ENCODE measurements around the gene KLHL14.
"Not testable (repeated sequence)": the region's sequence is repeated elsewhere in the genome, so short reads cannot be mapped to it uniquely, and the experiment has no call there.

Gene KLHL14, protein sequence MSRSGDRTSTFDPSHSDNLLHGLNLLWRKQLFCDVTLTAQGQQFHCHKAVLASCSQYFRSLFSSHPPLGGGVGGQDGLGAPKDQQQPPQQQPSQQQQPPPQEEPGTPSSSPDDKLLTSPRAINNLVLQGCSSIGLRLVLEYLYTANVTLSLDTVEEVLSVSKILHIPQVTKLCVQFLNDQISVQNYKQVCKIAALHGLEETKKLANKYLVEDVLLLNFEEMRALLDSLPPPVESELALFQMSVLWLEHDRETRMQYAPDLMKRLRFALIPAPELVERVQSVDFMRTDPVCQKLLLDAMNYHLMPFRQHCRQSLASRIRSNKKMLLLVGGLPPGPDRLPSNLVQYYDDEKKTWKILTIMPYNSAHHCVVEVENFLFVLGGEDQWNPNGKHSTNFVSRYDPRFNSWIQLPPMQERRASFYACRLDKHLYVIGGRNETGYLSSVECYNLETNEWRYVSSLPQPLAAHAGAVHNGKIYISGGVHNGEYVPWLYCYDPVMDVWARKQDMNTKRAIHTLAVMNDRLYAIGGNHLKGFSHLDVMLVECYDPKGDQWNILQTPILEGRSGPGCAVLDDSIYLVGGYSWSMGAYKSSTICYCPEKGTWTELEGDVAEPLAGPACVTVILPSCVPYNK

DNA sequence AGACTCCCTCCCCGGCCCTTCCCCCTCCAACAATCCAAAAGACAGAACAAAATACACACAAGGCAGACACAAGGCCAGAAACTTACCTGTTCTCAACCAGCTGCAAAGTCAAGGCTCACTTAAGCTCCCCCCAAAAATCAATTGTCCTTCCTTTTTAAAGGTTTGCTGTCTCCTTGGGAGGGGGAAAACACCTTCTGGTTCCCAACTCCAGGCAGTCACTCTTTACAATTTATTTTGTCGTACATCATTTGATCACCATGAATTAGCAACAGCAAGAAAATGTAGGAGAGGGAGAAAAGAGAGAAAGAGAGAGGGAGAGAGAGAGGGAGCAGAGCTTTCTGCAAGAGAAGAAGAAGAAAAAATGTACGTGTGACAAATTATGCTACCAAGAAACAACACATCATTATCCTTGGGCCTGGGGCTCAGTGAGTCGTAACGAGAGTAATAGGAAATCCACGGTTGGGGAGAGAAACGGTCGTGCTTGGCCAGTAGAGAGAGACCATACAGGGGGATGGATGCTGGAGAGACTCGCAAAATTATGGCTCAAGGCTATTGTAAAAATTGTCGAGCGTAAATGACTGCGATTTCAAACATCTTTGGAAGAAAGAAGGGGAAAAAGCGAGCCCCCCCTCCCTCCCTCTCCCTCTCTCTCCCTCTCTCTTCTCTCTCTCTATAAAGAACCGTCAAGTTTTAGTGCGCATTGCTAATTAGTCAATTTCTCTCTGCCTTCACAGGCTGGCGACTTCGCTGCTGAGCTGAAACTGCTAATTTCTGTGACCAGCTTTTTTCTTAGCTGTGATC is at the start of gene KLHL14:
Gene KLHL14 (minus strand): TSS at position 443 of the 801 bp plus-strand sequence. CDS start 2,432 bp downstream, outside the sequence.
- DNase-seq (ENCODE audit: low read depth in 2 of 2): no peak

DNA sequence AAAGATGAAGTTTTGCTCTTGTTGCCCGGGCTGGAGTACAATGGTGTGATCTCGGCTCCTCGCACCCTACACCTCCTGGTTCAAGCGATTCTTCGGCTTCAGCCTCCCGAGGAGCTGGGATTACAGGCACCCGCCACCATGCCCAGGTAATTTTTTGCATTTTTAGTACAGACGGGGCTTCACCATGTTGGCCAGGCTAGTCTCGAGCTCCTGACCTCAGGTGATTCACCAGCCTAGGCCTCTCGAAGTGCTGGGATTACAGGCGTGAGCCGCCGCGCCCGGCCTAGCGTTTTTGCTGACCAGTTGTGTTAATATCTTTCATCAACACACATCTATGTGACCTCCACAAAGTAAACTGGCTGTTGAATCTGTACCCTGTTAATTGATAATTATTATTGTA is 49.4 kb upstream of the KLHL14 start:
- no peak for DNase-seq (ENCODE audit: low read depth in 2 of 2)

DNA sequence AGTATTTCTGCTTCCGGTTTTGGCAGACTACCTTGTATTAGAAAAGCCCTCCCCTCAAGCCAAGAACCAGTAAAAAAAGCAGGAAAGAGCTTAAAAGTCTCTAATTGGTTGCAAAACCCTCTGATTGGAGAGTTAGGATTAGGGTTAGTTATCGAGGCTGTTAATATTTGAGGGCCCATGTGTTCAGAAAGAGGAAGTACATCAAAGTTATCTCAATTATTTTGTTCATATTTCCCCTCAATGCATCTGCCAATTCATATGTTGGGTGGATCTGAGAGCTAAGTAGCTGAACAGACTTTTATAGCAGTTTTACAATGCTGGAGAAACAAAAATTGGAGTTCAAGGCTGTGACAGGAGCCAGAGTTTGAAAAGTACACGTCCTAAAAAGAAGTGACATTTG is 43.1 kb upstream of the KLHL14 start:
- no peak for DNase-seq (ENCODE audit: low read depth in 2 of 2)

DNA sequence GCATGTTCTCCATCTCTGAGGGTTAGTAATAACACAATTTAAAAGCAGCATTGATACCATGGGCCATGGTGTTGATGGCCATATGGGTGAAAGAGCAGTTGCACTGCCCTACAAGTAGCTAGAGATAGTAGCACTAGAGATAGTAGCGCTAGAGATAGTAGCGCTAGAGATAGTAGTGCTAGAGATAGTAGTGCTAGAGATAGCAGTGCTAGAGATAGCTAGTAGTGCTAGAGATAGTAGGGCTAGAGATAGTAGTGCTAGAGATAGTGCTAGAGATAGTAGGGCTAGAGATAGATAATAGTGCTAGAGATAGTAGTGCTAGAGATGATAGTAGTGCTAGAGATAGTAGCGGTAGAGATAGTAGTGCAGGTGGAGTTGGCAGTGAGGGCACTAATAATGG is 39.5 kb upstream of the KLHL14 start:
- DNase-seq (ENCODE audit: low read depth in 2 of 2): no peak

DNA sequence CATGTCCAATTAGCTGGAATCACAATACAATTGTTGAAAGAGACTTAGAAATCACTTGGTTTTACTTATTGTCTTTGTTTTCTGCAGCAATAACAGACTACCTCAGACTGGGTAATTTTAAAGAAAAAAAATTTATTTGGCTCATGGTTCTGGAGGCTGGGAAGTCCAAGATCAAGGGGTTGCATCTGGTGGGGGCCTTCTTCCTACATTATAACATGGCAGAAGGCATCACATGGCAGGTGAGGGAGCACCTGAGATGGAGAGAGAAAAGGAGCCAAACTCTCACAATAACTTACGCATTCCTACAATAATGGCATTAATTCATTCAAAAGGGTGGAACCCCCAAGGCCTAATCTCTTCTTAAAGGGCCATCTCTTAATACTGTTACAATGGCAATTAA is 37.5 kb upstream of the KLHL14 start:
- DNase-seq (ENCODE audit: low read depth in 2 of 2): no peak

DNA sequence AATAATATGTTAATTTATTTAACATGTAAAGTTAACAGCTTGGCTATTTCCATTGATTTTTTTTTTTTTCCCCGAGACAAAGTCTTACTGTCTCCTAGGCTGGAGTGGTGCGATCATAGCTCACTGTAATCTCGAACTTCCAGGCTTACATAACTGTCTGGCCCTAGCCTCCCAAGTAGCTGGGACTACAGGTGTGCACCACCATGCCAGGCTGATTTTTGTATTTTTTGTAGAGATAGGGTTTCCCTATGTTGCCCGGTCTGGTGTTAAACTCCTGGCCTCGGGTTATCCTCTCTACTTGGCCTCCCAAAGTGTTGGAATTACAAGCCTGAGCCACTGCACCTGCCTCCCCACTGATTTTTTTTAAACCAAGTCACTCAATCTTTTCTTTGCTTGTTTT is 32.5 kb upstream of the KLHL14 start:
- no peak for DNase-seq (ENCODE audit: low read depth in 2 of 2)

DNA sequence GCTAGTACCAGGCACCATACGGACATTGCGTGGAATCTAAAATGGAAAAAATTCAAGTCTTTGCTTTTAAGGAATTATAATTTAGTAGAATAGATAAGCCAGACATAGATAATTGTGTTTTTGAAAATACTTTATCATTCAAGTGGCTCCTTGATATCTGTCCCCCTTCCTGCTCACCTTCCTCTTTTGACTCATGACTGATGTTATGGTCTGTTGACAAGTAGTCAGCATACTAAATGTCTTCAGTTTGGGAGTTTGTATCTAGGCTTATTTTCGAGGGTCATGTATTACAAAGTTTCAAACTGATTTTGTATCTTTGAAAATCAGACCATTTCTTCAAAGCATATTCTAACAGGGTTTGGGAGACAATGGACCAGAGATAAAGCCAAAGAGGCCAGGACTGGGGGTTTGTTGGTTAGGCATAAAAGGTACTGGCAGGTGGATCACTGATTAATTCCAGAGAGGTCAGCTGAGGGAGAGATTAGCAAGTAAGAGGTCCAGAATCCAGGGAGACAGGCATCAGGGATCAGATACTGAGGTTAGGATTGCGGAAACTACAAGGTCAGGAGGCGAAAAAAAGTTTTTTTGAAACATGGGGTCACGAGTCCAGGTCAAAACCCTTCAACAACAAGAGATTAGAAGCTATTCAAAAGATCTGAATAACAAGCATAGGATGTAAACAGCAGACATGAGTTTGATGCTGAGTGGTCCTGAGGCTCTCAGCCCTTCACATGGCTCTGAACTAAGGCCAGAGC is 31.5 kb upstream of the KLHL14 start:
- DNase-seq (ENCODE audit: low read depth in 2 of 2): no peak

DNA sequence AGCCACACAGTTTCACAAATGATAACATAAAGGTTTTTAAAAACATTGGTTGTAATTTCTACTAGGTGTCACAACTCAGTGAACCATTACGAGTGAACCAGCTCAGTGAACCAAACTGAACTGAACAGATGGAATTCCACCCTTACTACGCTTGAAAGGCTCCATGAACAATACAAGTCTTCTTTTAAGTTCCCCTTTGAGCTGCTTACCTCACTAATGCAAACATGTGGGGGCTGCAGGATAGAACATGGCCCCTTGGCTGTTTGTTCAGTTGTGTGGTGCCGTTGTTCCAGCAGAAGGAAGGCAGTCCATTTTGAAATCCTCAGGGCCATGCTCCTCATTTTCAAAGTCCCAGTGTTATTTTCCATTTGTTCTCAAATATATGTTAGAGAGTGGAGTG is 30.7 kb upstream of the KLHL14 start:
- DNase-seq (ENCODE audit: low read depth in 2 of 2): no peak

DNA sequence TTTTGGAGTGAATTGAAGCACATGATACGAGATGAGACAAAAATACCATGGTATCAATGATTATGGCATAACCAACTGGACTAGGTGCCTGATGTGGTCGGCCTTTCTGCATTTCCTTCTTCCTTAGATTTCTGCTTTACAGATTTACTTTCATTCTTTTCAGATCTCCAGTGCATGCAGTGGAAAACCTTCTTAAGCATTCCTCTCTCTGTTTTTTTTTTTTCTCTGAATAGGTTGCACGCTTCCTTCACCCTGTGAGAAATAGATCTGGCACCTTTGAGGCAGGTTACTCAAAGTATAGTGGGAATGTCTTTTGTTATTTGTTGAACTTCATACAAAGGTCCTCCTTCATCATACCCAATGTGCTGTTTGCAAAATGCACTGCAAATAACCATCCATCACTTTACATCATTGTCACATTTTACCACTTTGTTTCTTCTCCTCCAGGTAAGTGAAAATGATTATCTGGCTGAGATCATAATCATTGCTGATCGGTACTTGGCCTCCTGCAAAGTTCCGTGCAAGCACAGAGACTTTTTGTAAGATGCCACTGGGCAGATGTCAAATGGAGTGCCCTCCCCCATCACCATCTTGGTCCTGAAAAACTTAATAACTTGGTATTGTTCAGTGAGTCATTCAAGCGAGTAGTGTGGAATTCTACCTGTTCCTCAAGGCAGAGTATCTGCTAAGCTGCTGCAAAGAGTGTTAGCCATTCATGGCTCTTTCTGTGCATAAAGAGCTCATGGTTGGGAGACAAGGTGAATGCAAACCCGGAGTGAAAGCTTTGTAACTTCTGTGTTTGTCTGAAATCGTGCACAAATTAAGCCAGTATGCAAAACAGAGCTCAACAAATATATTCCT is 30.0 kb upstream of the KLHL14 start:
- no peak for DNase-seq (ENCODE audit: low read depth in 2 of 2)

DNA sequence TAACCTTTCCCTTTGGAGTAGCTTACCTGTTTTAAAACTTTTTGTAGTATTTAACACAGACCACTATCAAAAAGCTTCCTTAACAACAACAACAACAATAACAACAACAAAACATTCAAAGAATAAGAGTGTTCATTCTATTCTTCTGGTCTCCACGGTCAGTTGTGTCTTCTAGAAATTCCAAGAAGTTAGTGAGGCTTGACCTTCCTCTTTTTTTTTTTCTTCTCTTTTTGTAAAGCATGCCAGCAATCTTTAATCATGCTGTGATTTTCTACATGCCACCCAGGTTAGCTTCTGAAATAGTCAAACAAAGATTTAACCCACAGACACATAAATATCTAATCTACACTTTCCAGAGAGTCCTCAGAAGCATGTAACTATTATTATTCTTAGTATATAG is 28.4 kb upstream of the KLHL14 start:
- DNase-seq (ENCODE audit: low read depth in 2 of 2): no peak

DNA sequence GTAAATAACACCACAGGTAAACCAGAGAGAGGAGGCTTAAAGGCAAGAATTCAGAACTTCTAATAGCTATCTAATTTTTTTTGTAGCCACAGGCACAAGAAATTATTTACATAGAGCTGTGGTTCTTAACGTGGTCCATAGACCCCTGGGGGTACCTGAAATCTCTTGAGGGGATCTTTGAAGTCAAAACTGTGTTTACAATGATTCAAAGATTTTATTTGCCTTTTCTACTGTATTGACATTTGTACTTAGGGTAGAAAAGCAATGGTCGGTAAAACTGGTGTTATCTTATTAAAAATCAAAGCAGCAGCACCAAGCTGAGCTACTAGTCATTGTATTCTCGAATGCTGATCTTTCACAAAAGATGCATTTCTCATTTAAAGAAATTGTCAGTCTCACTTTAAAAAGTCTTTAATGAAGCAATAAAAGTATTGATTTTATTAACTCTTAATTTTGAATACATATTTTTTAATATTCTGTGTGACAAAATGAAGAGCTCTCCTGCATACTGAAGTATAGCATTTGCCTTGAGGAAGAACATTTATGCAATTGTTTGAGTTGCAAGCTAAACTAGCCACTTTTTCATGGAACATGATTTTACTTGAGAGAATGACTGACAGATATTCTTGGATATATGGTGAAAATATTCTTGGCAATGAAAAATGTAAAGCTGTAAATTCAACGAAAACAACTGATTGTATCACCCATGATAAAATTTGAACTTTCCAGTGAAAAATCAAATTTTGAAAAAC is 25.6 kb upstream of the KLHL14 start:
- DNase-seq (ENCODE audit: low read depth in 2 of 2): no peak

DNA sequence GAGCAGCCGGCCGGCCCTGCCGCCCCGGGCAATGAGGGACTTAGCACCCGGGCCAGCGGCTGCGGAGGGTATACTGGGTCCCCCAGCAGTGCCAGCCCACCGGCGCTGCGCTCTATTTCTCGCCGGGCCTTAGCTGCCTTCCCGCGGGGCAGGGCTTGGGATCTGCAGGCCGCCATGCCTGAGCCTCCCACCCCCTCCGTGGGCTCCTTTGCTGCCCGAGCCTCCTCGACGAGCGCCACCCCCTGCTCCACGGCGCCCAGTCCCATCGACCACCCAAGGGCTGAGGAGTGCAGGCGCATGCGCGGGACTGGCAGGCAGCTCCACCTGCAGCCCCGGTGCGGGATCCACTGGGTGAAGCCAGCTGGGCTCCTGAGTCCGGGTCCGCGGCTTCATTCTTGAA is 21.8 kb upstream of the KLHL14 start:
- DNase-seq (ENCODE audit: low read depth in 2 of 2): not testable (repeated sequence)

DNA sequence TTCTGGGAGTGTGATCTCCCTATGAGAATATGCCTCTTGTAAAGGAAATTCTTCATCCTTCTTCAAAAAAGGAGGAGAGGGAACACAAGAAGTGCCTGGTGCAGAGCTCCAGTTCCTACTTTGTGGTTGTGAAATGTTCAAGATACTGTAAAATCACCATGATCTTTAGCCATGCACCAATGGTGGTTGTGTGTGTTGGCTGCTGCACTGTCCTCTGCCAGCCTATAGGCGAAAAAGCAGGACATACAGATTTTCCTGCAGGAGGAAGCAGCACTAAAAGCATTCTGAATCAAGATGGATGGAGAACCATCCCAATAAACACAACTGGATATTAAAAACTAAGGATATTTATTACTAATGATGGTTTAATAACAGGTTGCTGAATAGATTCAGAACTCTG is 6.2 kb upstream of the KLHL14 start:
- DNase-seq (ENCODE audit: low read depth in 2 of 2): no peak

DNA sequence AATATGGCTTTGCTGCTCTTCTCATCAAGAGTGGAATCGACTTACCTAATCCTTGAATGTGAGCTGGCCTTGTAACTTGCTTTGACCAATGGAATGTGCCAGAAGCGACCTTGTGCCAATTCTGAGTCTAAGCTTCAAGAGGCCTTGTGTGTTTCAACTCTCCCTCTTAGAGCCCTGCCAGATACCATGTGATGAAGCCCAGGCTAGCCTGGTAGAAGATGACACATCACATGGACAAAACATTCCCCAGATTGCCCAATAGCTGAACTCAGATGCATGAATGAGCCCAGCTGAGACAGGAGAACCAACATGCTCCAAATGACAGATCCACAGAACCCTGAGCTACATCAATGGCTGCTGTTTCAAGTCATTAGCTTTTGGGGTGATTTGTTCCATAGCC is 4.2 kb upstream of the KLHL14 start:
- DNase-seq (ENCODE audit: low read depth in 2 of 2): no peak

DNA sequence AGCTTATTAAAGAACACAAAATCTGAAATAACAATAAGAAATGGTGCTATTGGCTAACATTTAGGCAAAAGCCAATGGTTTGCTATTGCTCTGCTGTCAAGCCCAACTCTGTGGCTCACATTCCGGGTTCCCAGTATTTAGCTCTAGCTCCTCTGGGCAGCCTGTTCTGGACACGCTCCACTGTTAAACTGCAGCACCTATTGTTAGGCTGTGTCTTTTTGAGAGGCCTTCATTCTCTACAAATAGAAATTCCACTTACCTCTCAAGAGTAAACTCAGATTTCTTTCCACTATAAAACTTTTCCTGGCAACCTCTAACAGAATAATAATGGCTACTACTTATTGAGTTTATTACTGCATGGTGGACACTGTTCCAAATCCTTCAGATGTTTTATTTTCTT is 3.7 kb upstream of the KLHL14 start:
- DNase-seq (ENCODE audit: low read depth in 2 of 2): no peak

DNA sequence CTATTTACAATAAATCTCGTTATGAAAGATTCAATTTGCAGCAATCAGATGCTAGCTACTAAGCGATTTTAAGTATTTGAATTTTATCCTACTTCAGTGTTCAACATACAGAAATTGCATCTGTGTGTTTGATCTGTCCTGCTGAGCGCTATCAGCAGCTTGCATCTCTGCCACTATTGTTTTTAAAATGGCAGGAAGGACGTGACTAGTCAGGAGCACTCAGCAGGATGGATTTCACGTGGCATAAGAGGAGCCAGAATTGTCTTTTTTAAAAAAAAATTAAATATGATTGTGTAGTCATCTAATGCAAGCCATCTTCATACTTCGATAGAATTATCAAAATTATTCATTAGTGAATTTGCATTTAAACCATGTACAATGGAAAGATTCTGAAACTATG is 2.8 kb upstream of the KLHL14 start:
- no peak for DNase-seq (ENCODE audit: low read depth in 2 of 2)

DNA sequence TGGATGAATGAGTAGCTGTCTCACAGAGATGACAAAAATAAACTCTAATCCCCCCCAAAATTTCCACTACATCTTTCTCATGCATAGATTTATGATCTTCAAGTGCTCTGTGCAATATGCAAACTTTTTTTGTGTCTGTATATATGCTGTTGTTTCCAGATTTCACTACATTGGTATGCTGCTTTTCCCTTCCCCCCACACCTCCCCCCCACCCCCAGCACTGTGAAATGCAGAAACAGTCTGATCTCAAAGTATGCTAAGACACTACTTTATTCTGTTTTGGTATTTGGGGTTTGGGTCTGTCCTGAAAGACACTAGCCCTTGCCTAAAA is 524 bp upstream of the KLHL14 start:
- DNase-seq (ENCODE audit: low read depth in 2 of 2): no peak

DNA sequence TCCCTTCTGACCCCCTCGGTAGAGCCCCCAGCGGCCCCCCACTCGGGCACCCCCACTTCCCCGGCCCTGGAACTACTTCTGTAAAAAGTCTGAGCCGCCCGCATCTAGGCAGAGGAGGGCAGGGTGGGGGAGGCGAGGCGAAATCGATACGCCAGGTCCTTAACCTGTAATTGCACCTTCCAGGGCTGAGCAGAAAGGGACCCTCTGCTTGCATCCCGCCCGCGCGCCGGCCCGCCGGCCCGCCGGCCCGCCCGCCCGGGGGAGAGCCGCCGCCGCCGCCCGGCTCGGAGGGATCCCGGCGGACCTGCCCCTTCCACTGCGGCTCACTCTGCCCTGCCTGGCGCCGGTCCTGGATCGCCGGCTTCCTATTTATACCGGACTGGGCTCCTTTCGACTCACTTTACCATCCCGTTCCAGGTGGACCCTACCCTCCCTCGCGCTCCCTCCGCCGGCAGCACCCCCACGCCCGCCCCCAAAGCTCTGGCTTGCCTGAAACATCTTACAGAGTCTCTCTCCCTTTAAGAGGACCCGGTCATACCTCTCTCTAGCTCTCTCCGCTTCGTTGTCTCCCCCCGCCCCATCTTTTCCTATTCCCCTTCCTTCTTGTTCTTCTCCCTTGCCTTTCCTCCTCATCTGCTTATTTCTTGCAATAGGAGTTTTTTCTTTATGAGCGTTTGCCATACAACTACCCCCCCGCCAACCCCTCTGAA is 797 bp downstream of the KLHL14 start:
- DNase-seq (ENCODE audit: low read depth in 2 of 2): no peak

DNA sequence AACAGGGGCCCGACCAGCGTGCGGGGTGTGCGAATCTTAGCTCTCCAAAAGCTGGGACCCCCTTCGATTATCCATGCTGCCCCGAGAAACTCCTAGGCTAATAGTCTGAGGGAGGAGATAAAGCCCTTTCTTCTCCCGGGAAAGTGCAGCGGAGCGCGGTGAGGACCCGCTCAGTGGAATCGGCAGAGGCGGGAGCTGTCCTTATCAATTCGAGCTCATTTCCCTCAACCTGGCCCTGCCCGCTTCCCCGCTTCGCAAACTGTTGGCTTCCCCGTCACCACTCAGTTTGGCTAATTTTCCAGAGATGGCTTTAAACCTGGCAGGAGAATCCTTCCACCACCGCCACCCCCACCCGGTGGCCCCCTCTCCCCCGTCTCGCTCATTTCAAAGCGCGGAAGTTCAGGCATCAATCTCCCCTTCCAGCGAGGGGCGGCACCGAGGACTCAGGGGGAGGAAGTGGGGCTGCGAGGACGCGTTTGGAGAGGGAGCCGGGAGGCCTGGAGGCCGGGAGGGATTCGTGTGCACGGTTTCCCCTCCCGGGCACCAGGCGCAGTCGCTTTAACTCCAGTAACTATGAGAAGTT is 1.6 kb downstream of the KLHL14 start:
- DNase-seq (ENCODE audit: low read depth in 2 of 2): no peak

Measured in stimulated activated CD8-positive, alpha-beta memory T cell treated with anti-CD3 and anti-CD28 coated beads, Interleukin-2, amount 100 ng/mL, for 48 hours (primary cell).